Measurements from ENCODE around the gene SUGP1. TPM values are rescaled to one million over a fixed set of nuclear protein-coding genes. Genes with fewer than 3 reads are reported as not detected.

Gene SUGP1
- polyA plus RNA-seq, 1 of the 3 experiments (the other 2 are of a cell fraction) = 43.2 TPM

DNA sequence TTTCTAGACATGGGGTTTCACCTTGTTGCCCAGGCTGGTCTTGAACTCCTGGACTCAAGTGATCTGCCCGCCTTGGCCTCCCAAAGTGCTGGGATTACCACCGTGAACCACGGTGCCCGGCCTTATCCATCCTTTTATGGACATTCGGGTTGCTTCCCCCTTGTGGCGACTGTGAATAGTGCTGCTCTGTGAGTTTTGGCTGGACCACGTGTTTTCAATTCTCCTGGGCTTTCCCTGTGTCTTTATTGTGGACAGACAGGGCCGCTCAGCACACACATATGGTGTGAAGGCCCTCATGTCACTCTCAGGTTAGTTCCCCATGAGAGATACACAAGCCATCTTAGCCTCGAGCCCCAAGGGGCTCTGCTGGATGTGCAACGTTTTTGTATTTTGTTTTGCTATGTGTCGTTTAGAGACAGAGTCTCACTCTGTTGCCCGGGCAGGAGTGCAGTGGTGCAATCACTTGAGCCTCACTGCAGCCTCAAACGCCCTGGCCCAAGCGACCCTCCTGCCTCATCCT lies 40.8 kb upstream of the SUGP1 start (continued):
- TF ChIP-seq, protein P1, sequence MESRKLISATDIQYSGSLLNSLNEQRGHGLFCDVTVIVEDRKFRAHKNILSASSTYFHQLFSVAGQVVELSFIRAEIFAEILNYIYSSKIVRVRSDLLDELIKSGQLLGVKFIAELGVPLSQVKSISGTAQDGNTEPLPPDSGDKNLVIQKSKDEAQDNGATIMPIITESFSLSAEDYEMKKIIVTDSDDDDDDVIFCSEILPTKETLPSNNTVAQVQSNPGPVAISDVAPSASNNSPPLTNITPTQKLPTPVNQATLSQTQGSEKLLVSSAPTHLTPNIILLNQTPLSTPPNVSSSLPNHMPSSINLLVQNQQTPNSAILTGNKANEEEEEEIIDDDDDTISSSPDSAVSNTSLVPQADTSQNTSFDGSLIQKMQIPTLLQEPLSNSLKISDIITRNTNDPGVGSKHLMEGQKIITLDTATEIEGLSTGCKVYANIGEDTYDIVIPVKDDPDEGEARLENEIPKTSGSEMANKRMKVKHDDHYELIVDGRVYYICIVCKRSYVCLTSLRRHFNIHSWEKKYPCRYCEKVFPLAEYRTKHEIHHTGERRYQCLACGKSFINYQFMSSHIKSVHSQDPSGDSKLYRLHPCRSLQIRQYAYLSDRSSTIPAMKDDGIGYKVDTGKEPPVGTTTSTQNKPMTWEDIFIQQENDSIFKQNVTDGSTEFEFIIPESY (IDR thresholded peaks at IDR 0.05; ENCODE audit: borderline replicate concordance, low read depth) = no peak
- TF ChIP-seq POLR2AphosphoS5 (IDR thresholded peaks at IDR 0.05; ENCODE audit: low read depth, low read length) (no peak), CHD2 (IDR thresholded peaks at IDR 0.05; ENCODE audit: low read length, partially characterized antibody) (no peak), MXI1 (IDR thresholded peaks at IDR 0.05; ENCODE audit: low read depth, low read length) (peak; percentile 99), NFIC (IDR thresholded peaks at IDR 0.05; ENCODE audit: borderline replicate concordance) (no peak), GABPA (IDR thresholded peaks at IDR 0.05; ENCODE audit: low read depth) (no peak), FOSL2 (IDR thresholded peaks at IDR 0.05; ENCODE audit: borderline replicate concordance, low read depth) (no peak), TCF12 (IDR thresholded peaks at IDR 0.05) (peak; percentile 37; the same call in 1 of the 2 replicates), MEF2A (IDR thresholded peaks at IDR 0.05; ENCODE audit: borderline replicate concordance, low read depth) (no peak), JUND (IDR thresholded peaks at IDR 0.05) (no peak), RAD21 (IDR thresholded peaks at IDR 0.05; ENCODE audit: low read length) (peak; percentile 55), NRF1 (IDR thresholded peaks at IDR 0.05; ENCODE audit: low read depth, low read length) (no peak), MAX (IDR thresholded peaks at IDR 0.05; ENCODE audit: low read depth) (peak; percentile 95), GATA2 (CRISPR knock-in tag; IDR thresholded peaks at IDR 0.05) (no peak), RCOR1 (IDR thresholded peaks at IDR 0.05; ENCODE audit: low read length) (no peak), CTCF (IDR thresholded peaks at IDR 0.05) (peak; percentile 76), SIN3A (IDR thresholded peaks at IDR 0.05; ENCODE audit: borderline replicate concordance, low read depth, low read length) (no peak), TEAD4 (IDR thresholded peaks at IDR 0.05; ENCODE audit: borderline replicate concordance, insufficient read depth) (no peak), RXRA (IDR thresholded peaks at IDR 0.05; ENCODE audit: borderline replicate concordance, low read depth) (no peak), PBX3 (IDR thresholded peaks at IDR 0.05) (no peak), FOXM1 (IDR thresholded peaks at IDR 0.05; ENCODE audit: low read depth) (no peak)
- TF ChIP-seq, protein P2, sequence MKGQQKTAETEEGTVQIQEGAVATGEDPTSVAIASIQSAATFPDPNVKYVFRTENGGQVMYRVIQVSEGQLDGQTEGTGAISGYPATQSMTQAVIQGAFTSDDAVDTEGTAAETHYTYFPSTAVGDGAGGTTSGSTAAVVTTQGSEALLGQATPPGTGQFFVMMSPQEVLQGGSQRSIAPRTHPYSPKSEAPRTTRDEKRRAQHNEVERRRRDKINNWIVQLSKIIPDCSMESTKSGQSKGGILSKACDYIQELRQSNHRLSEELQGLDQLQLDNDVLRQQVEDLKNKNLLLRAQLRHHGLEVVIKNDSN (IDR thresholded peaks at IDR 0.05; ENCODE audit: borderline replicate concordance, low read depth) = peak; percentile 58; the same call in 1 of the 2 replicates
